GM18951 (cell line): ENCODE results near the gene ATXN1.

Experiments used
- POLR2A ChIP-seq: IDR thresholded peaks from 4 replicates; pipeline ENCODE4 v1.6.1; 2011; ENCODE audit warnings: mild to moderate bottlenecking; ENCODE audit not compliant: insufficient read length, insufficient read depth; ENCODE audit errors: extremely low read depth
- in situ Hi-C: fragments of 300-500 bp; cut with MboI; formaldehyde crosslinking; loops from one replicate; pipeline ENCODE4 v1.12.0; 2022; ENCODE audit warnings: low sequenced_read_pairs, mixed read lengths, inconsistent platforms; ENCODE audit not compliant: unreplicated experiment

ATXN1 gene

GRCh38 chr6:16681260-16681873 is 79.9 kb downstream of the ATXN1 start:
- no peak for TF ChIP-seq POLR2A
- in situ Hi-C loops, result no loop called here

- TF ChIP-seq POLR2A, result no peak
Measured at GRCh38 chr6:16679050-16679449, 82.2 kb downstream of the ATXN1 start.

GRCh38 chr6:16677458-16677857 is 83.8 kb downstream of the ATXN1 start:
- in situ Hi-C loops, result no loop called here
- TF ChIP-seq POLR2A, result no peak

More at GRCh38 chr6:16679050-16679449, 82.2 kb downstream of the ATXN1 start:
- in situ Hi-C loops, result no loop called here

- no peak for TF ChIP-seq POLR2A
Measured at GRCh38 chr6:16676978-16677377, 84.3 kb downstream of the ATXN1 start.

GRCh38 chr6:16676376-16676775 is 84.9 kb downstream of the ATXN1 start:
- TF ChIP-seq POLR2A, result no peak
- in situ Hi-C loops, result no loop called here

More at GRCh38 chr6:16676978-16677377, 84.3 kb downstream of the ATXN1 start:
- in situ Hi-C loops, result no loop called here

- TF ChIP-seq POLR2A, result no peak
- in situ Hi-C loops, result no loop called here
Measured at GRCh38 chr6:16674801-16675392, 86.4 kb downstream of the ATXN1 start.

GRCh38 chr6:16673011-16673797 is 88.1 kb downstream of the ATXN1 start:
- no peak for TF ChIP-seq POLR2A

GRCh38 chr6:16671302-16672289 is 89.7 kb downstream of the ATXN1 start:
- no peak for TF ChIP-seq POLR2A

More at GRCh38 chr6:16673011-16673797, 88.1 kb downstream of the ATXN1 start:
- in situ Hi-C loops, result no loop called here

GRCh38 chr6:16670617-16671051 is 90.6 kb downstream of the ATXN1 start:
- in situ Hi-C loops, result no loop called here
- no peak for TF ChIP-seq POLR2A

More at GRCh38 chr6:16671302-16672289, 89.7 kb downstream of the ATXN1 start:
- in situ Hi-C loops, result no loop called here

- no peak for TF ChIP-seq POLR2A
- in situ Hi-C loops, result no loop called here
Measured at GRCh38 chr6:16670183-16670582, 91.1 kb downstream of the ATXN1 start.

- no peak for TF ChIP-seq POLR2A
- in situ Hi-C loops, result no loop called here
Measured at GRCh38 chr6:16669227-16669626, 92.0 kb downstream of the ATXN1 start.

- in situ Hi-C loops, result no loop called here
- TF ChIP-seq POLR2A, result no peak
Measured at GRCh38 chr6:16667509-16667908, 93.8 kb downstream of the ATXN1 start.
